ENCODE measurements around the gene PEAK1. TPM values are rescaled to one million over a fixed set of nuclear protein-coding genes. Genes with fewer than 3 reads are reported as not detected.
"Not testable (repeated sequence)": the region's sequence is repeated elsewhere in the genome, so short reads cannot be mapped to it uniquely, and the experiment has no call there.

PEAK1 gene
- total RNA-seq, 1 experiment from 2014 or later = 13.8 TPM

GRCh38 chr15:77186594-77187011 is 233.3 kb downstream of the PEAK1 start:
- no peaks in the 10 kb centered on the region for H3K27me3 ChIP-seq (ENCODE audit: low read length)
- no peak overlapping the region for H3K9ac ChIP-seq (ENCODE audit: low read length)
- no peak overlapping the region for H3K27ac ChIP-seq (ENCODE audit: low read length)
- no peak overlapping the region for H2AFZ ChIP-seq (ENCODE audit: low read length)
- H3K4me2 ChIP-seq (ENCODE audit: low read length) = no peak overlapping the region
- no peaks in the 10 kb centered on the region for H3F3A ChIP-seq (ENCODE audit: low read length, unreplicated experiment)
- H3K9me2 ChIP-seq (replicated peaks; ENCODE audit: low read length) = no peaks in the 10 kb centered on the region
- H3K79me2 ChIP-seq (ENCODE audit: low read length) = no peaks in the 10 kb centered on the region
- peaks cover 7% of the 10 kb centered on the region for H3K4me1 ChIP-seq (ENCODE audit: insufficient read depth, low read length)
- no peak overlapping the region for H3K4me3 ChIP-seq (ENCODE audit: low read length)
- intact Hi-C loops (cut with micrococcal nuclease) = loop anchor here (1.0 to 5.0 kb wide), 4 partner anchors 232 to 357 kb away; no protein-coding TSS in a partner anchor
- H4K20me1 ChIP-seq (ENCODE audit: low read length) = no peaks in the 10 kb centered on the region
- DNase-seq (peak; percentile 30), ATAC-seq (no peak)
- CTCF ChIA-PET = interaction anchor here (0.6 to 2.0 kb wide), 5 partner anchors 185 to 367 kb away, joined by 3 to 11 read pairs (median 5); no protein-coding TSS in a partner anchor
- no peaks in the 10 kb centered on the region for H3K9me3 ChIP-seq (ENCODE audit: low read length)
- TF ChIP-seq EZH2 (IDR thresholded peaks at IDR 0.05; ENCODE audit: low read length, unreplicated experiment) = no peak
- peak; percentile 68 for TF ChIP-seq CTCF (conservative IDR thresholded peaks at IDR 0.05; ENCODE audit: low read depth, low read length)
- TF ChIP-seq EZH2phosphoT487 (IDR thresholded peaks at IDR 0.05; ENCODE audit: borderline replicate concordance, low read length) = no peak
- no peaks in the 10 kb centered on the region for H3K36me3 ChIP-seq (ENCODE audit: low read depth, low read length)
- BruUV-seq (replicated peaks) = no TSS peak
- POLR2A ChIA-PET (ENCODE audit: unreplicated experiment) = interaction anchor here (0.7 kb wide), 1 partner anchor 541 kb away, joined by 9 read pairs; no protein-coding TSS in a partner anchor

GRCh38 chr15:77185242-77185785 is 234.6 kb downstream of the PEAK1 start:
- POLR2A ChIA-PET (ENCODE audit: unreplicated experiment) = no interaction called here
- peaks cover 7% of the 10 kb centered on the region for H3K4me1 ChIP-seq (ENCODE audit: insufficient read depth, low read length)

GRCh38 chr15:77184352-77184751 is 235.6 kb downstream of the PEAK1 start:
- CTCF ChIA-PET; H3K36me3 ChIP-seq (ENCODE audit: low read depth, low read length); H3K27ac ChIP-seq (ENCODE audit: low read length); DNase-seq; BruUV-seq (replicated peaks); H3K4me3 ChIP-seq (ENCODE audit: low read length); H4K20me1 ChIP-seq (ENCODE audit: low read length); POLR2A ChIA-PET (ENCODE audit: unreplicated experiment); H3K79me2 ChIP-seq (ENCODE audit: low read length); H3K27me3 ChIP-seq (ENCODE audit: low read length); ATAC-seq; H3K9ac ChIP-seq (ENCODE audit: low read length); H3F3A ChIP-seq (ENCODE audit: low read length, unreplicated experiment); H3K4me2 ChIP-seq (ENCODE audit: low read length); H3K9me2 ChIP-seq (replicated peaks; ENCODE audit: low read length); H3K4me1 ChIP-seq (ENCODE audit: insufficient read depth, low read length); intact Hi-C loops (cut with micrococcal nuclease); H2AFZ ChIP-seq (ENCODE audit: low read length); H3K9me3 ChIP-seq (ENCODE audit: low read length): not testable (repeated sequence)

More at GRCh38 chr15:77185242-77185785, 234.6 kb downstream of the PEAK1 start:
- no peak overlapping the region for H2AFZ ChIP-seq (ENCODE audit: low read length)
- no TSS peak for BruUV-seq (replicated peaks)
- H3K9ac ChIP-seq (ENCODE audit: low read length) = no peak overlapping the region
- H3K27ac ChIP-seq (ENCODE audit: low read length) = no peak overlapping the region
- H4K20me1 ChIP-seq (ENCODE audit: low read length) = no peaks in the 10 kb centered on the region
- H3K4me2 ChIP-seq (ENCODE audit: low read length) = no peak overlapping the region
- CTCF ChIA-PET = no interaction called here
- no peaks in the 10 kb centered on the region for H3K36me3 ChIP-seq (ENCODE audit: low read depth, low read length)
- ATAC-seq = no peak
- H3K4me3 ChIP-seq (ENCODE audit: low read length) = no peak overlapping the region
- DNase-seq = no peak
- H3K9me3 ChIP-seq (ENCODE audit: low read length) = no peaks in the 10 kb centered on the region
- H3K79me2 ChIP-seq (ENCODE audit: low read length) = no peaks in the 10 kb centered on the region
- intact Hi-C loops (cut with micrococcal nuclease) = loop anchor here (5.0 kb wide), 1 partner anchor 297 kb away; no protein-coding TSS in a partner anchor
- H3K27me3 ChIP-seq (ENCODE audit: low read length) = no peaks in the 10 kb centered on the region
- H3K9me2 ChIP-seq (replicated peaks; ENCODE audit: low read length) = no peaks in the 10 kb centered on the region
- H3F3A ChIP-seq (ENCODE audit: low read length, unreplicated experiment) = no peaks in the 10 kb centered on the region
- no peak for TF ChIP-seq EZH2 (IDR thresholded peaks at IDR 0.05; ENCODE audit: low read length, unreplicated experiment)
- TF ChIP-seq CTCF (conservative IDR thresholded peaks at IDR 0.05; ENCODE audit: low read depth, low read length) = no peak
- no peak for TF ChIP-seq EZH2phosphoT487 (IDR thresholded peaks at IDR 0.05; ENCODE audit: borderline replicate concordance, low read length)

Measured in PC-3 (cell line).